H1 (cell line): Measurements from ENCODE around the gene LGI4.

ENCODE experiments used
- ATF3 ChIP-seq: IDR thresholded peaks from 2 replicates; pipeline ENCODE4 v1.6.1; 2011; ENCODE audit warnings: low read depth, mild to moderate bottlenecking, low read length; ENCODE audit not compliant: insufficient read depth
- BRCA1 ChIP-seq: IDR thresholded peaks from 2 replicates; pipeline ENCODE4 v1.6.1; 2012; ENCODE audit warnings: low read depth, low read length, improper control_type of control experiment
- CHD2 ChIP-seq: IDR thresholded peaks from 2 replicates; pipeline ENCODE4 v1.6.1; 2012; ENCODE audit warnings: low read length, improper control_type of control experiment
- CTCF ChIP-seq, 3 experiments: IDR thresholded peaks; 1 replicate in 2 of 3; 2 replicates in 1 of 3; pipeline versions ENCODE4 v1.5.1 to v1.6.1; 2011; ENCODE audit warnings: low read length in 3 of 3, mild to moderate bottlenecking in 3 of 3, inconsistent platforms in 2 of 3, low read depth in 1 of 3, moderate library complexity in 1 of 3; ENCODE audit not compliant: insufficient read depth in 1 of 3; ENCODE audit errors: control extremely low read depth in 1 of 3
- EZH2 ChIP-seq: fragments of 200-600 bp; sonication (generic); IDR thresholded peaks from 2 replicates; pipeline ENCODE4 v1.7.1; 2012; ENCODE audit warnings: low read depth, mild to moderate bottlenecking, moderate library complexity, low read length, inconsistent platforms; ENCODE audit not compliant: severe bottlenecking
- JUND ChIP-seq: IDR thresholded peaks from 2 replicates; pipeline ENCODE4 v1.6.1; 2011; ENCODE audit warnings: mild to moderate bottlenecking, improper control_type of control experiment, low read length
- POLR2A ChIP-seq, 2 experiments: IDR thresholded peaks; 1 replicate in 1 of 2; 2 replicates in 1 of 2; pipeline ENCODE4 v1.6.1; 2011; ENCODE audit warnings: low read depth in 2 of 2, low read length in 2 of 2, mild to moderate bottlenecking in 2 of 2; ENCODE audit errors: control extremely low read depth in 1 of 2
- POLR2AphosphoS5 ChIP-seq: IDR thresholded peaks from 2 replicates; pipeline ENCODE4 v1.6.1; 2011; ENCODE audit warnings: low read depth, low read length
- RAD21 ChIP-seq, 2 experiments: IDR thresholded peaks in 1 of 2; conservative IDR thresholded peaks in 1 of 2; 2 replicates each; pipeline ENCODE4 v1.6.1; 2011; ENCODE audit warnings: low read depth in 2 of 2, low read length in 2 of 2, improper control_type of control experiment in 1 of 2, inconsistent platforms in 1 of 2, mild to moderate bottlenecking in 1 of 2, moderate library complexity in 1 of 2
- RBBP5 ChIP-seq: IDR thresholded peaks from 2 replicates; pipeline ENCODE4 v1.7.1; 2012; ENCODE audit warnings: low read depth, mild to moderate bottlenecking, inconsistent platforms, low read length, moderate library complexity, borderline replicate concordance
- TAF1 ChIP-seq: IDR thresholded peaks from 2 replicates; pipeline ENCODE4 v1.6.1; 2011; ENCODE audit warnings: mild to moderate bottlenecking, low read depth, low read length
- YY1 ChIP-seq: IDR thresholded peaks from 2 replicates; pipeline ENCODE4 v1.6.1; 2011; ENCODE audit warnings: low read depth, mild to moderate bottlenecking, low read length
- TF ChIP-seq, protein P1 (sequence below): IDR thresholded peaks from 2 replicates; pipeline ENCODE4 v1.6.1; 2011; ENCODE audit warnings: low read length, improper control_type of control experiment

- TF ChIP-seq POLR2AphosphoS5 = no peak
- no peak for TF ChIP-seq CTCF (IDR thresholded peaks at IDR 0.05; ENCODE audit: control extremely low read depth in 1 of 3, insufficient read depth in 1 of 3, low read depth in 1 of 3, low read length in 3 of 3)
- TF ChIP-seq RBBP5 = no peak
- no peak for TF ChIP-seq POLR2A (IDR thresholded peaks at IDR 0.05; ENCODE audit: control extremely low read depth in 1 of 2, low read depth in 2 of 2, low read length in 2 of 2)
- TF ChIP-seq, protein P1, sequence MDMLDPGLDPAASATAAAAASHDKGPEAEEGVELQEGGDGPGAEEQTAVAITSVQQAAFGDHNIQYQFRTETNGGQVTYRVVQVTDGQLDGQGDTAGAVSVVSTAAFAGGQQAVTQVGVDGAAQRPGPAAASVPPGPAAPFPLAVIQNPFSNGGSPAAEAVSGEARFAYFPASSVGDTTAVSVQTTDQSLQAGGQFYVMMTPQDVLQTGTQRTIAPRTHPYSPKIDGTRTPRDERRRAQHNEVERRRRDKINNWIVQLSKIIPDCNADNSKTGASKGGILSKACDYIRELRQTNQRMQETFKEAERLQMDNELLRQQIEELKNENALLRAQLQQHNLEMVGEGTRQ = no peak
- no peak for TF ChIP-seq RAD21 (IDR thresholded peaks at IDR 0.05 in 1 of 2, conservative IDR thresholded peaks at IDR 0.05 in 1 of 2; ENCODE audit: low read depth in 2 of 2, low read length in 2 of 2)
- no peak for TF ChIP-seq BRCA1
- TF ChIP-seq TAF1 = no peak
- no peak for TF ChIP-seq EZH2
- no peak for TF ChIP-seq ATF3
- no peak for TF ChIP-seq CHD2
- TF ChIP-seq YY1 = no peak
- TF ChIP-seq JUND = no peak
Measured at GRCh38 chr19:35132254-35132653, 2.6 kb downstream of the LGI4 start.
